MM.1S (cell line): ENCODE measurements around the gene SETD1A.
A peak's percentile ranks its signal among the peaks of the same experiment; 100 is the strongest.

Experiments used
- DNase-seq: peaks from one replicate; pipeline ENCODE4 v3.0.0-alpha.2; 2015
- H2AFZ ChIP-seq: fragments of 300-600 bp; sonication (generic); 2 replicates; pipeline ENCODE4 v1.6.0; 2016; ENCODE audit warnings: antibody characterized with exemption, low read length
- H3F3A ChIP-seq: fragments of 300-600 bp; sonication (generic); 2 replicates; pipeline ENCODE4 v1.6.1; 2016; ENCODE audit warnings: mild to moderate bottlenecking, antibody characterized with exemption, low read length, moderate library complexity, mixed read lengths; ENCODE audit not compliant: insufficient read depth
- H3K27ac ChIP-seq: fragments of 300-600 bp; sonication (generic); 2 replicates; pipeline ENCODE4 v1.5.1; 2016; ENCODE audit warnings: mild to moderate bottlenecking, low read length
- H3K27me3 ChIP-seq: fragments of 300-600 bp; sonication (generic); replicated peaks from 2 replicates; pipeline ENCODE4 v1.6.0; 2016; ENCODE audit warnings: low read length; ENCODE audit not compliant: insufficient read depth
- H3K36me3 ChIP-seq: fragments of 300-600 bp; sonication (generic); replicated peaks from 2 replicates; pipeline ENCODE4 v1.6.1; 2016; ENCODE audit warnings: mild to moderate bottlenecking, low read length, mixed read lengths; ENCODE audit not compliant: insufficient read depth
- H3K4me1 ChIP-seq: fragments of 300-600 bp; sonication (generic); 2 replicates; pipeline ENCODE4 v1.6.1; 2016; ENCODE audit warnings: low read length, mixed read lengths
- H3K4me2 ChIP-seq: fragments of 300-600 bp; sonication (generic); 2 replicates; pipeline ENCODE4 v1.6.0; 2016; ENCODE audit warnings: low read depth, low read length
- H3K4me3 ChIP-seq: fragments of 300-600 bp; sonication (generic); 2 replicates; pipeline ENCODE4 v1.5.1; 2016; ENCODE audit warnings: low read length, mixed read lengths
- H3K79me2 ChIP-seq: fragments of 300-600 bp; sonication (generic); 2 replicates; pipeline ENCODE4 v1.6.1; 2016; ENCODE audit warnings: mixed run types, low read length, mixed read lengths
- H3K9ac ChIP-seq: fragments of 300-600 bp; sonication (generic); 2 replicates; pipeline ENCODE4 v1.6.1; 2016; ENCODE audit warnings: low read length, mixed read lengths
- H3K9me2 ChIP-seq: fragments of 300-600 bp; sonication (generic); replicated peaks from 2 replicates; pipeline ENCODE4 v1.6.1; 2016; ENCODE audit warnings: mild to moderate bottlenecking, low read length, mixed read lengths; ENCODE audit not compliant: insufficient read depth
- H3K9me3 ChIP-seq: fragments of 300-600 bp; sonication (generic); replicated peaks from 2 replicates; pipeline ENCODE4 v1.6.1; 2016; ENCODE audit warnings: mild to moderate bottlenecking, low read length, mixed read lengths; ENCODE audit not compliant: insufficient read depth
- H4K20me1 ChIP-seq: fragments of 300-600 bp; sonication (generic); 2 replicates; pipeline ENCODE4 v1.6.1; 2016; ENCODE audit warnings: mild to moderate bottlenecking, low read length, moderate library complexity, mixed read lengths; ENCODE audit not compliant: insufficient read depth
- CTCF ChIP-seq: fragments of 300-600 bp; sonication (generic); IDR thresholded peaks from 2 replicates; pipeline ENCODE4 v1.5.1; 2016; ENCODE audit warnings: antibody characterized with exemption, low read length, mixed read lengths
- EZH2 ChIP-seq: fragments of 300-600 bp; sonication (generic); optimal IDR thresholded peaks from 2 replicates; pipeline ENCODE3; 2017; ENCODE audit warnings: low read depth, mild to moderate bottlenecking, antibody characterized with exemption, low read length, mixed read lengths
- EZH2phosphoT487 ChIP-seq: fragments of 300-600 bp; sonication (generic); IDR thresholded peaks from 2 replicates; pipeline ENCODE4 v1.6.1; 2018; ENCODE audit warnings: antibody characterized with exemption, low read length

The SETD1A gene

GRCh38 chr16:30958175-30959079 is 873 bp downstream of the SETD1A start:
- Histone ChIP-seq H3K9me3 (no peaks in the 10 kb centered on the region), H3K4me2 (peak overlapping the region; percentile 85; the same call in 1 of the 2 replicates), H3F3A (peaks cover 18% of the 10 kb centered on the region), H3K36me3 (peaks cover 14% of the 10 kb centered on the region), H3K9me2 (no peaks in the 10 kb centered on the region), H3K9ac (peak overlapping the region; percentile 73), H3K27me3 (no peaks in the 10 kb centered on the region), H3K27ac (no peak overlapping the region), H3K4me1 (peaks cover 16% of the 10 kb centered on the region), H2AFZ (no peak overlapping the region), H4K20me1 (no peaks in the 10 kb centered on the region; the same call in 1 of the 2 replicates), H3K4me3 (peak overlapping the region; percentile 82), H3K79me2 (peaks cover 30% of the 10 kb centered on the region)
- no peak for TF ChIP-seq EZH2
- TF ChIP-seq CTCF = no peak
- TF ChIP-seq EZH2phosphoT487 = no peak
- peak; percentile 41 for DNase-seq

GRCh38 chr16:30961384-30961783 is 3.8 kb downstream of the SETD1A start:
- Histone ChIP-seq H2AFZ (no peak overlapping the region), H3K79me2 (peaks cover 30% of the 10 kb centered on the region), H3K36me3 (peaks cover 14% of the 10 kb centered on the region), H3K27ac (no peak overlapping the region), H4K20me1 (no peaks in the 10 kb centered on the region; the same call in 1 of the 2 replicates), H3K9me3 (no peaks in the 10 kb centered on the region), H3K4me3 (no peak overlapping the region), H3K9me2 (no peaks in the 10 kb centered on the region), H3K4me2 (no peak overlapping the region), H3K9ac (no peak overlapping the region), H3K4me1 (peaks cover 12% of the 10 kb centered on the region), H3F3A (peaks cover 9% of the 10 kb centered on the region), H3K27me3 (no peaks in the 10 kb centered on the region)
- DNase-seq = no peak
- TF ChIP-seq EZH2phosphoT487 (no peak), CTCF (no peak), EZH2 (no peak)

- TF ChIP-seq EZH2phosphoT487 (no peak), CTCF (no peak), EZH2 (no peak)
- no peak overlapping the region for H3K9ac ChIP-seq
- no peaks in the 10 kb centered on the region for H3K27me3 ChIP-seq
- no peak overlapping the region for H3K27ac ChIP-seq
- H3K4me3 ChIP-seq = no peak overlapping the region
- H3K79me2 ChIP-seq = peaks cover 22% of the 10 kb centered on the region
- no peaks in the 10 kb centered on the region for H3K9me3 ChIP-seq
- no peaks in the 10 kb centered on the region for H3K9me2 ChIP-seq
- H4K20me1 ChIP-seq = no peaks in the 10 kb centered on the region; the same call in 1 of the 2 replicates
- no peak overlapping the region for H3K4me2 ChIP-seq
- H2AFZ ChIP-seq = no peak overlapping the region
- H3F3A ChIP-seq = no peaks in the 10 kb centered on the region
- H3K36me3 ChIP-seq = peaks cover 14% of the 10 kb centered on the region
- peaks cover 2% of the 10 kb centered on the region; the same call in 1 of the 2 replicates for H3K4me1 ChIP-seq
- no peak for DNase-seq
Observed at GRCh38 chr16:30963925-30964511, 6.5 kb downstream of the SETD1A start.
